ENCODE results near the gene SH3PXD2B. TPM values are rescaled to one million over a fixed set of nuclear protein-coding genes. Genes with fewer than 3 reads are reported as not detected.

SH3PXD2B gene
- total and polyA plus RNA-seq, 10 of the 15 experiments (the other 5 are each of a cell fraction or from before 2014, with no cell fraction given) = 0.05 to 1.6 (median 0.57) TPM

DNA sequence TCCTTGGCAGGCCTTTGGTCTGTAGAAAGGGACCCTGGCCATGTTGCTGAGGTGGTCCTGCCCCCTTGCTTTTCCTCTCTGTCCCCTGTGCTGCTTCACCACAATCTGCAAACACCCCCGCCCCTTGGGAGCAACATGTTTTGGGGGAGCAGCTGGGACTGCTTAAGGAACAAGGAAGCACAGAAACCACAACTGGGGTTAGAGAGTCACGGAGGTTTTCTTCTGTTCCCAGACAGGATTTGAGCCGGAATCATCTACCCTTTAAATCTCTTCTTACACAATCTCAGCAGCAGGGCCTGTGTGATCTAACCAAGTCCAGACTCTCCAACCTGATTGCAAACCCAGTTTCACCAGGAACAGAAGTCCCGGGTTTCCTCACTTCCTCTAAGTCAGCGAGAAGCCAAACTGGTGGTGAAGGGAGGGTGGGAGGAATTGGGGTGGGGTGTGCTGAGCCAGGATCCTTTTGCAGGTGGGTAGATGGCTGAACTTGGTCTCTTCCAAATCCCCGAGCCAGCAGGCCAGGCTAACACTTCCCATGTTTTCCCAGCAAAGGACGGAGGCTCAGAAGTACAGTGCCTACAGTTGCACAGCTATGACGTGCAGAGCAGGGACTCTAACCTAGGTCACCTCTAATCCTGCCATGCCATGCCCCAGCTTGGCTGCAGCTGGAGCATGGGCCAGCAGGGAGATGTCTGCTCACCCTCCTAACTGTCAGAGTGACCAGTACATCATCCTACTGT lies 25.0 kb downstream of the SH3PXD2B start:
- H3K27ac ChIP-seq (ENCODE audit: control insufficient read depth, insufficient read depth) = no peak overlapping the region
- in situ Hi-C loops (cut with MboI) = no loop called here
- no peaks in the 10 kb centered on the region for H3K9me3 ChIP-seq (replicated peaks; ENCODE audit: control insufficient read depth, insufficient read depth, low read length)
- WGBS (ENCODE audit: insufficient coverage, insufficient replicate concordance, low lambda C conversion rate, missing lambda C conversion rate) = 17% methylated on average over 8 of the region's 8 CpGs
- H3K79me2 ChIP-seq (ENCODE audit: control insufficient read depth, insufficient read depth, low read length) = no peaks in the 10 kb centered on the region
- no peak overlapping the region for H3K4me3 ChIP-seq
- intact Hi-C loops (cut with micrococcal nuclease; ENCODE audit: unreplicated experiment) = no loop called here
- no peaks in the 10 kb centered on the region for H3K4me1 ChIP-seq (ENCODE audit: control insufficient read depth, insufficient read depth, low read length)
- H3K9ac ChIP-seq (ENCODE audit: control insufficient read depth, insufficient read depth, low read length) = no peak overlapping the region
- TF ChIP-seq ZNF622 (IDR thresholded peaks at IDR 0.05) (no peak), KDM1A (IDR thresholded peaks at IDR 0.05; ENCODE audit: borderline replicate concordance) (no peak), BHLHE40 (IDR thresholded peaks at IDR 0.05; ENCODE audit: borderline replicate concordance in 1 of 2, low read depth in 2 of 2, low read length in 1 of 2) (no peak), SMAD1 (IDR thresholded peaks at IDR 0.05; ENCODE audit: low read depth, partially characterized antibody) (no peak), SP1 (IDR thresholded peaks at IDR 0.05; ENCODE audit: low read depth, low read length) (no peak), JUND (IDR thresholded peaks at IDR 0.05; ENCODE audit: low read depth, low read length) (no peak), SMC3 (IDR thresholded peaks at IDR 0.05; ENCODE audit: borderline replicate concordance, low read length) (no peak), FOXK2 (IDR thresholded peaks at IDR 0.05) (no peak), MXI1 (IDR thresholded peaks at IDR 0.05; ENCODE audit: low read depth, low read length) (no peak)
- TF ChIP-seq, protein P1, sequence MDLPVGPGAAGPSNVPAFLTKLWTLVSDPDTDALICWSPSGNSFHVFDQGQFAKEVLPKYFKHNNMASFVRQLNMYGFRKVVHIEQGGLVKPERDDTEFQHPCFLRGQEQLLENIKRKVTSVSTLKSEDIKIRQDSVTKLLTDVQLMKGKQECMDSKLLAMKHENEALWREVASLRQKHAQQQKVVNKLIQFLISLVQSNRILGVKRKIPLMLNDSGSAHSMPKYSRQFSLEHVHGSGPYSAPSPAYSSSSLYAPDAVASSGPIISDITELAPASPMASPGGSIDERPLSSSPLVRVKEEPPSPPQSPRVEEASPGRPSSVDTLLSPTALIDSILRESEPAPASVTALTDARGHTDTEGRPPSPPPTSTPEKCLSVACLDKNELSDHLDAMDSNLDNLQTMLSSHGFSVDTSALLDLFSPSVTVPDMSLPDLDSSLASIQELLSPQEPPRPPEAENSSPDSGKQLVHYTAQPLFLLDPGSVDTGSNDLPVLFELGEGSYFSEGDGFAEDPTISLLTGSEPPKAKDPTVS (IDR thresholded peaks at IDR 0.05; ENCODE audit: low read depth, low read length) = no peak
- ChIA-PET CTCF (no interaction called here), RAD21 (ENCODE audit: unreplicated experiment) (no interaction called here), POLR2A (no interaction called here), SMC1A (ENCODE audit: uncharacterized antibody, unreplicated experiment) (no interaction called here)
- DNase-seq (ENCODE audit: low read depth, low spot score) = no peak
- no peak for ATAC-seq
- BruUV-seq (replicated peaks) = no TSS peak
- FAIRE-seq = no peak
- no peaks in the 10 kb centered on the region; a peak in 1 of 4 replicates for H3K27me3 ChIP-seq (replicated peaks in 1 of 2; ENCODE audit: control insufficient read depth in 2 of 2, insufficient read depth in 2 of 2, low read length in 1 of 2)
- no peak overlapping the region for H3K4me2 ChIP-seq (ENCODE audit: control insufficient read depth, insufficient read depth)
- no peaks in the 10 kb centered on the region for H4K20me1 ChIP-seq (ENCODE audit: control insufficient read depth, insufficient read depth)
- H3K36me3 ChIP-seq (ENCODE audit: control insufficient read depth in 2 of 2, insufficient read depth in 2 of 2, low read length in 1 of 2) = no peaks in the 10 kb centered on the region
- no peak overlapping the region for H2AFZ ChIP-seq (ENCODE audit: control insufficient read depth, low read depth, low read length)

Measured in GM12878 (cell line).